ENCODE measurements around the gene FAM3D. TPM values are rescaled to one million over a fixed set of nuclear protein-coding genes. Genes with fewer than 3 reads are reported as not detected.

The FAM3D gene
- total and polyA plus RNA-seq, 2 of the 8 experiments (the other 6 are each of a cell fraction or from before 2014, with no cell fraction given): not detected

- TF ChIP-seq SP4 (IDR thresholded peaks at IDR 0.05; ENCODE audit: low read length): no peak
- TF ChIP-seq RAD21 (IDR thresholded peaks at IDR 0.05 in 1 of 2, conservative IDR thresholded peaks at IDR 0.05 in 1 of 2; ENCODE audit: low read depth in 2 of 2, low read length in 2 of 2): no peak
- TF ChIP-seq SIX5 (IDR thresholded peaks at IDR 0.05; ENCODE audit: low read depth, low read length): no peak
Observed at GRCh38 chr3:58612830-58613229, 53.7 kb downstream of the FAM3D start (continued).
